Suppressor macrophage treated with lipopolysaccharide for 1 hour (primary cell): ENCODE data around the gene KYNU.
"Not testable (repeated sequence)": the region's sequence is repeated elsewhere in the genome, so short reads cannot be mapped to it uniquely, and the experiment has no call there.

Experiments
- DNase-seq, 3 donors: peaks; one replicate each; pipeline ENCODE4 v3.0.0-alpha.2; 2020 to 2022

The KYNU gene

GRCh38 chr2:142877216-142877838, at the start of gene KYNU:
Gene KYNU, plus strand, starts transcription at chr2:142877664. Its CDS starts 7,704 bp downstream, at chr2:142885368.
- peak; percentile 81 to 95 (median 91) for DNase-seq

GRCh38 chr2:142834021-142834420, 43.4 kb upstream of the KYNU start:
- DNase-seq: peak; percentile 75 to 96 (median 92)

GRCh38 chr2:142840436-142840835, 37.0 kb upstream of the KYNU start:
- peak; percentile 39 to 54 (median 54) for DNase-seq

DNA sequence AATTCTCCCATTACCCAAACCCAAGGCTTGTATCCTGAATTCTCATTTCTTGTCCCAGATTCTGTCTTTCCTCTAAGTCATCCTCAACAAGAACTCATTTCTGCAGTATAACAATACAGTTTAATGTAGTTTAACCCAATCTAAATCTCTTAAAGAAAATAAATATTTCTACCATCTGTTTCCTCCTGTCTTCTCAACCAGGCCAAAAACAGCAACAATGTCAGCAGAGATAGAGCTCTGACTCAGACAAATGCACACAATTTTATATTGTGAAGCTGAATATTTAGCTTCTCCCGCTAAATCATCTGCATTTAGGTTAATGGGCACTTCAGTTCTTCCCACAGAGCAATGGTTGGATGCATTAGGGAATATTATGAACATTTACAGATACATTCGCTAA, 35.7 kb upstream of the KYNU start:
- DNase-seq: no peak

DNA sequence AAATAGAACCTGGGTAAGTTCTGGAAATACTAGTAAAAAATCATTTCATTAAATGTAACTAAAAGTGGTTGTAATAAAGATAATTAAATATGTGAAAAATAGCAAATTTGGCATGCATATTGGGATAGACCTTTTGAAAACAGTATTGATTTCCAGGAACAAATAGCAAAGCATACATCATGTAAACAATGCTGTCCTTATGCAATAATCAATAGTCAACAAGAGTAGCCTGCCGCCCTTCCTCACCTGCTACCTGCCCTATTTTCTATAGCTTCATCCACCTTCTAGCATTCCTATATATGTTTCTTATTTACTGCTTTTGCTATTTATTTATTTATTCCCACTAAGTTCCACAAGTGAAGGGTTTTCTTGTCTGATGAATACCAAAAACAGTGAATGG, 35.1 kb upstream of the KYNU start:
- DNase-seq: no peak

GRCh38 chr2:142843731-142844130, 33.7 kb upstream of the KYNU start:
- no peak for DNase-seq

DNA sequence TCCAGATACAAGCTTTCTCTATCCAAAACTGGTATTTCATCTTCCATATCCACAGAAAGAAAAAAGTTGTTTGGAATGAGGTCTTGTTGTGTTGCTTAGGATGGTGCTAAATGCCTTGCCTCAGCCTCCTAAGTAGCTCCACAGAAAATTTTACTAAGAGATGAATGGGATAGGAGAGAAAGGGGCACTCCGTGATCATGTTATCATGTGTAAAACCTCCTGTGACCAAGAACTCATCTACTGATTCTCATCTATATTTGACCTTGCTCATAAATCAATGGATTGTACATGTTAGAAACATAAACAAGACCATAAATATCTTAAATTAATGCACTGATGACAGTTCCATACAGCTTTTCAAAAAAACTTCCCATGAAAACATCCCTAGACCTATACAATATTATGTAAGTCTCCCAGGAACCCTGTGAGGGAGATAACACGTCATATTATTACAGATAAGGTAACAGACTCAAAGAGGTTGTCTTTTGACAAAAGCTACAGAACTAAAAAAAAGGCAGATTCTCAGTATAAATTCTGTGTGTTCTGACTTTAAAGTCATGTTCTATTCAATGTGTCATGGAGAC, 29.3 kb upstream of the KYNU start:
- no peak for DNase-seq

DNA sequence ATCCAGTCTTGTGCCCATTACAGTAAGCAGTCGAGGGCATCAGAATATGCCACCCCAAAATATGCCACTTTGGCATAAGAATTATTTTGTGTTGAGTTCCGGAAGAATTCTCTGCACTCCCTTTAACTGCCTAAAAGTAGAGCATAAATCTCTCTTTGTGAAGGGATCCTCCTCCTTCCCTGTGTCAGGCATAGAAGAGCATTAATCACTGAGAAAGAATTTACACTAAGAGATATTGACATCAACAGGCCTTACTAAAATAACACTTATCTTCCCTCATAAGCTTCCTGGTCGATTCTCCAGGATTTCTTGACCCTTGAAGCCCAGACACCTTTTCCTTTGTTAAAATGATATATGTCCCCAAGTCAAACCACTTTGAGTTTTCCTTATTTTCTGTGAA, 27.6 kb upstream of the KYNU start:
- DNase-seq: no peak

GRCh38 chr2:142853912-142854311, 23.6 kb upstream of the KYNU start:
- no peak for DNase-seq

GRCh38 chr2:142857256-142858164, 20.0 kb upstream of the KYNU start:
- peak in 2 of 3 donors; percentile 47 to 60 for DNase-seq

DNA sequence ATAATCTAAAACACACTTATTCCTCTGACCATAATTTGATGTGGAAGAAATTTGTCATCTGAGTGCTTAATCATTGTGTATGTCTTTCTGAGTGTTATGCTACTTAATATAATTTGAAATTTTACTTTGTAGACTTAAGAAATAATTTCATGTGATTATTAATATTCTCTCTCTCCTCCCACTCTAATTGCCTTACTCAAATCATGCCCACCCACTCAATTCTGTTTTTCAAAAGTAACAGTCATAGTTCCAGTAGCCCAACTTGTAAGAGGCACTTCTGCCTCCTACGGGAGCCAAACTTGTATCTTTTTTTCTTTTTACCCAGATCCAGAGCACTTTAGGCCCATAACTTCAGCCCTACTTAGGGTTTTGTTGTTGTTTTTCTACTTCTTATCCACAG, 18.5 kb upstream of the KYNU start:
- DNase-seq: peak; percentile 57 to 84 (median 83)

DNA sequence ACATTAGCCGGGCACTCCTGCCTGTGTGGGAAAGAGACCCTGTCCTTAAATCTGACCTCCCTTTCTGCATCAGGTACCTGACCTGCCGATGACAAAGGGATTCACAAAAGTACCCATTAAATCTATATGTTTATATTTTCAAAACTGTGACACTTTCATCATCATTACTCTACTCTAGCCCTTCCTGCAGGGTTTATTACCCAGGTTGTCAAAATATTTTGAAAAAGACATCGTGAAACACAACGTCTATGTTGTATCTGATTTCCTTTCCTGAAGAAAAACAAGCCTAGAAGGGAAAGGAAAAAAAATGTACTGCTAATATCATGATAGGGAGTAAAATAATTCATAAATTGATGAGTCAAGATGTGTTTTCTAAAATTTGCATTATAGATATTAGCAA, 15.2 kb upstream of the KYNU start:
- DNase-seq: no peak

GRCh38 chr2:142862847-142863246, 14.6 kb upstream of the KYNU start:
- DNase-seq: no peak

GRCh38 chr2:142863485-142863961, 13.9 kb upstream of the KYNU start:
- peak; percentile 68 to 72 (median 71) for DNase-seq

GRCh38 chr2:142864605-142865004, 12.9 kb upstream of the KYNU start:
- DNase-seq: not testable (repeated sequence)

- DNase-seq: peak; percentile 69 to 89 (median 86)
These were observed 11.5 kb upstream of the KYNU start for GRCh38 chr2:142865924-142866323.

GRCh38 chr2:142866426-142866825, 11.0 kb upstream of the KYNU start:
- DNase-seq: no peak

DNA sequence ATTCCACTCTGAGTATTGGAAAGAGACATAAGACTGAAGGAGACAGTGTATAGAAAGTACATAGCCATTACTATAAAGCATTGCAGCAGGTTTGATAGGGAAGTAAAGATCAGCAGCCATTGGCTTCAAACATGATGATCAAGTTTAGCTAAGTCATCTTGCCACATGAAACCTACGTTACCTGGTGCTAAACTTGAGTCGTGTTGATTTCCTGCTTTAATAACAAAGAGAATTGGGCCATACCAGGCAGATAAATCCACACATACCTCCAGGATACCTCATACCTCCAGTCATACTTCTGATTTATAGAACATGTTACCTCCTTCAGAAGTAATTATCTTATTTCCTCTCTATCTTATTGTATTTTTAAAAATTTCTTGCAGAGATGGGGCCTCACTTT, 10.3 kb upstream of the KYNU start:
- DNase-seq: peak in 1 of 3 donors; percentile 17

GRCh38 chr2:142868229-142868762, 9.2 kb upstream of the KYNU start:
- DNase-seq: peak; percentile 91 to 96 (median 92)

- peak in 1 of 3 donors; percentile 7 for DNase-seq
These were observed 8.4 kb upstream of the KYNU start for GRCh38 chr2:142869065-142869460.

DNA sequence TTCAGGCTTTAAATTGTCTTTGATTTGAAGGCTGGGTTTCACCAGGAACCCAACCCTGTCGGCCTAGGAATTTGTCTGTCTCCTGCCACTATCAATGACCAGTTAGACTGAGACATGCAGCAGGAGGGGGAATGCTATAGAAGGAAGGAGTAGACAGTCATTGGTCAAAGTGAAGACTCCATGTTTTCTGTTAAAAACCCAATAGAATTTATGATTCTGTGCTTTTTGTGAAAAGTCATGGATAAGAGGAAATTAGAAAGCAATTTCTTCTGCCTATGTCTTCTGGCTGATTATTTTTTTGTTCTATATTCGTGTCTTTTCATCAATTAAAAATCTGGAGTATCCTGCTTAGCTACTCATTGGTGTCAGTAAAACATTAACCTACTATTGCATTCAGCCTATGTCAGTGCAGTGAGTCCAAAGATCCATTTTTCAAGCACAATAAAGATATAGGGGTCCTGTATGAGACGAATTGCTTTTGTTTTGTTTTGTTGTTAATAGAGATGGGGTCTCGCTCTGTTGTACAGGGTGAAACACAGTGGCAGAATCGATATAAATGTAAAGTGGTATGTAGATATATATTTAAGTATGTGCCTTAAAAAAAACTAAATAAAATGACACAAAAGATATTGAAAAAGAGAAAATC, 7.9 kb upstream of the KYNU start:
- DNase-seq: no peak

GRCh38 chr2:142870526-142870925, 6.9 kb upstream of the KYNU start:
- peak; percentile 74 to 87 (median 86) for DNase-seq

DNA sequence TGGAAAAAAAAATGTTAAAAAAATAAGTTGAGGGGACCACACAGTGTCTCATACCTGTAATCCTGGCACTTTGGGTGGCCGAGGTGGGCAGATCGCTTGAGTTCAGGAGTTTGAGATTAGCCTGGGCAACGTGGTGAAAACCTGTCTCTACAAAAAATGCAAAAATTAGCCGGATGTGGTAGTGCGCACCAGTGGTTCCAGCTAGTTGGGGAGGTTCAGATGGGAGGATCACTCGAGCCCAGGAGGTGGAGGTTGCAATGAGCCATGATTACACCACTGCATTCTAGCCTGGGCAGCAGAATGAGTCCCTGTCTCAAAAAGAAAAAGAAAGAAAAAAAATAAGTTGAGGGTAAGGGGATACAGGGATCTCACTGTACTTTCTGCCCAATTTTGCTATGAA, 6.1 kb upstream of the KYNU start:
- peak in 1 of 3 donors; percentile 8 for DNase-seq
